Measurements from ENCODE around the gene VDAC1.
"Not testable (repeated sequence)": the region's sequence is repeated elsewhere in the genome, so short reads cannot be mapped to it uniquely, and the experiment has no call there.

VDAC1 gene

GRCh38 chr5:134004626-134005416, at the start of gene VDAC1:
VDAC1 (minus strand) TSS chr5:134004975; CDS start chr5:133993012, 11,963 bp downstream.
- peak; percentile 57 to 75 (median 72) for DNase-seq

- DNase-seq: no peak
These were observed 49.1 kb upstream of the VDAC1 start for GRCh38 chr5:134053840-134054338.

GRCh38 chr5:134053314-134053839, 48.6 kb upstream of the VDAC1 start:
- DNase-seq: no peak

- DNase-seq: no peak
These were observed 46.5 kb upstream of the VDAC1 start for GRCh38 chr5:134051305-134051704.

GRCh38 chr5:134048864-134049263, 44.1 kb upstream of the VDAC1 start:
- no peak for DNase-seq

- no peak for DNase-seq
These were observed 42.9 kb upstream of the VDAC1 start for GRCh38 chr5:134047687-134048056.

GRCh38 chr5:134046801-134047686, 42.3 kb upstream of the VDAC1 start:
- no peak for DNase-seq

GRCh38 chr5:134046330-134046729, 41.6 kb upstream of the VDAC1 start:
- no peak for DNase-seq

- DNase-seq: no peak
These were observed 39.3 kb upstream of the VDAC1 start for GRCh38 chr5:134043793-134044792.

GRCh38 chr5:134041570-134042411, 37.0 kb upstream of the VDAC1 start:
- no peak for DNase-seq

- no peak for DNase-seq
These were observed 33.4 kb upstream of the VDAC1 start for GRCh38 chr5:134038138-134038537.

GRCh38 chr5:134037160-134037559, 32.4 kb upstream of the VDAC1 start:
- no peak for DNase-seq

- DNase-seq: no peak
These were observed 29.6 kb upstream of the VDAC1 start for GRCh38 chr5:134034326-134034725.

- DNase-seq: not testable (repeated sequence)
These were observed 25.7 kb upstream of the VDAC1 start for GRCh38 chr5:134030303-134030964.

- DNase-seq: no peak
These were observed 24.4 kb upstream of the VDAC1 start for GRCh38 chr5:134029156-134029555.

- DNase-seq: no peak
These were observed 23.7 kb upstream of the VDAC1 start for GRCh38 chr5:134028496-134028895.

GRCh38 chr5:134027288-134027615, 22.5 kb upstream of the VDAC1 start:
- DNase-seq: no peak

- peak in 1 of 4 experiments; percentile 9 for DNase-seq
These were observed 21.9 kb upstream of the VDAC1 start for GRCh38 chr5:134026521-134027287.

GRCh38 chr5:134025786-134026185, 21.0 kb upstream of the VDAC1 start:
- no peak for DNase-seq

- no peak for DNase-seq
These were observed 20.0 kb upstream of the VDAC1 start for GRCh38 chr5:134024811-134025210.
